ENCODE measurements around the gene DLEU7. TPM values are rescaled to one million over a fixed set of nuclear protein-coding genes. Genes with fewer than 3 reads are reported as not detected.
A peak's percentile ranks its signal among the peaks of the same experiment; 100 is the strongest.

The DLEU7 gene
- total and polyA plus RNA-seq, 10 donors = 0.17 to 2.0 (median 0.65) TPM

- Histone ChIP-seq H3K27me3 (replicated peaks in 1 of 7) (no peaks in the 10 kb centered on the region), H3K36me3 (no peaks in the 10 kb centered on the region), H3K9me3 (peaks cover 0 to 9% (median 0%) of the 10 kb centered on the region in 8 donors), H3K4me1 (no peaks in the 10 kb centered on the region), H3K27ac (no peak overlapping the region), H3K4me3 (no peak overlapping the region)
- TF ChIP-seq POLR2A (IDR thresholded peaks at IDR 0.05) (no peak), POLR2AphosphoS5 (IDR thresholded peaks at IDR 0.05) (no peak)
- TF ChIP-seq, protein P1, sequence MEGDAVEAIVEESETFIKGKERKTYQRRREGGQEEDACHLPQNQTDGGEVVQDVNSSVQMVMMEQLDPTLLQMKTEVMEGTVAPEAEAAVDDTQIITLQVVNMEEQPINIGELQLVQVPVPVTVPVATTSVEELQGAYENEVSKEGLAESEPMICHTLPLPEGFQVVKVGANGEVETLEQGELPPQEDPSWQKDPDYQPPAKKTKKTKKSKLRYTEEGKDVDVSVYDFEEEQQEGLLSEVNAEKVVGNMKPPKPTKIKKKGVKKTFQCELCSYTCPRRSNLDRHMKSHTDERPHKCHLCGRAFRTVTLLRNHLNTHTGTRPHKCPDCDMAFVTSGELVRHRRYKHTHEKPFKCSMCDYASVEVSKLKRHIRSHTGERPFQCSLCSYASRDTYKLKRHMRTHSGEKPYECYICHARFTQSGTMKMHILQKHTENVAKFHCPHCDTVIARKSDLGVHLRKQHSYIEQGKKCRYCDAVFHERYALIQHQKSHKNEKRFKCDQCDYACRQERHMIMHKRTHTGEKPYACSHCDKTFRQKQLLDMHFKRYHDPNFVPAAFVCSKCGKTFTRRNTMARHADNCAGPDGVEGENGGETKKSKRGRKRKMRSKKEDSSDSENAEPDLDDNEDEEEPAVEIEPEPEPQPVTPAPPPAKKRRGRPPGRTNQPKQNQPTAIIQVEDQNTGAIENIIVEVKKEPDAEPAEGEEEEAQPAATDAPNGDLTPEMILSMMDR (IDR thresholded peaks at IDR 0.05 in 8 of 11, conservative IDR thresholded peaks at IDR 0.05 in 3 of 11) = no peak
- intact Hi-C loops (cut with DNase I; ENCODE audit: low total_unique reads) = no loop called here
- 30 to 80% (median 51%) methylated on average over 2 of the region's 2 CpGs for WGBS, 5 donors
- DNase-seq = no peak
These were observed 13.6 kb downstream of the DLEU7 start for GRCh38 chr13:50829896-50830295.

GRCh38 chr13:50829226-50829625, 14.3 kb downstream of the DLEU7 start:
- peaks cover 0 to 9% (median 0%) of the 10 kb centered on the region in 8 donors for H3K9me3 ChIP-seq
- 80 to 90% (median 85%) methylated on average over 3 of the region's 3 CpGs for WGBS, 5 donors
- H3K4me1 ChIP-seq = no peaks in the 10 kb centered on the region
- no peaks in the 10 kb centered on the region for H3K36me3 ChIP-seq
- TF ChIP-seq, protein P1 (IDR thresholded peaks at IDR 0.05 in 8 of 11, conservative IDR thresholded peaks at IDR 0.05 in 3 of 11) = no peak
- no peak for TF ChIP-seq POLR2AphosphoS5 (IDR thresholded peaks at IDR 0.05)
- TF ChIP-seq POLR2A (IDR thresholded peaks at IDR 0.05) = no peak
- H3K27me3 ChIP-seq (replicated peaks in 1 of 7) = no peaks in the 10 kb centered on the region
- no peak overlapping the region for H3K27ac ChIP-seq
- intact Hi-C loops (cut with DNase I; ENCODE audit: low total_unique reads) = no loop called here
- H3K4me3 ChIP-seq = no peak overlapping the region
- DNase-seq = no peak

- no peak for DNase-seq
- 80 to 89% (median 84%) methylated on average over 3 of the region's 3 CpGs for WGBS, 5 donors
- intact Hi-C loops (cut with DNase I; ENCODE audit: low total_unique reads) = no loop called here
- TF ChIP-seq POLR2AphosphoS5 (IDR thresholded peaks at IDR 0.05) = no peak
- TF ChIP-seq, protein P1 (IDR thresholded peaks at IDR 0.05 in 8 of 11, conservative IDR thresholded peaks at IDR 0.05 in 3 of 11) = no peak
- TF ChIP-seq POLR2A (IDR thresholded peaks at IDR 0.05) = no peak
- H3K9me3 ChIP-seq = no peaks in the 10 kb centered on the region
- no peaks in the 10 kb centered on the region for H3K36me3 ChIP-seq
- no peaks in the 10 kb centered on the region for H3K4me1 ChIP-seq
- H3K4me3 ChIP-seq = no peak overlapping the region
- H3K27ac ChIP-seq = no peak overlapping the region
- H3K27me3 ChIP-seq (replicated peaks in 1 of 7) = no peaks in the 10 kb centered on the region
These were observed 17.5 kb downstream of the DLEU7 start for GRCh38 chr13:50826035-50826434.

- DNase-seq = no peak
- Histone ChIP-seq H3K36me3 (no peaks in the 10 kb centered on the region), H3K27me3 (replicated peaks in 1 of 7) (no peaks in the 10 kb centered on the region), H3K9me3 (no peaks in the 10 kb centered on the region), H3K4me1 (peaks cover 5 to 34% (median 16%) of the 10 kb centered on the region in 6 donors), H3K4me3 (no peak overlapping the region), H3K27ac (peak overlapping the region in 4 of 8 donors; percentile 12 to 85 (median 78))
- WGBS, 5 donors = 53 to 73% (median 71%) methylated on average over 4 of the region's 4 CpGs
- TF ChIP-seq POLR2A (IDR thresholded peaks at IDR 0.05) = no peak
- TF ChIP-seq, protein P1 (IDR thresholded peaks at IDR 0.05 in 8 of 11, conservative IDR thresholded peaks at IDR 0.05 in 3 of 11) = no peak
- TF ChIP-seq POLR2AphosphoS5 (IDR thresholded peaks at IDR 0.05) = no peak
- intact Hi-C loops (cut with DNase I; ENCODE audit: low total_unique reads) = no loop called here
These were observed 31.2 kb downstream of the DLEU7 start for GRCh38 chr13:50812242-50812641.
